Measurements from ENCODE around the gene USP49.

- TF ChIP-seq, protein P1, sequence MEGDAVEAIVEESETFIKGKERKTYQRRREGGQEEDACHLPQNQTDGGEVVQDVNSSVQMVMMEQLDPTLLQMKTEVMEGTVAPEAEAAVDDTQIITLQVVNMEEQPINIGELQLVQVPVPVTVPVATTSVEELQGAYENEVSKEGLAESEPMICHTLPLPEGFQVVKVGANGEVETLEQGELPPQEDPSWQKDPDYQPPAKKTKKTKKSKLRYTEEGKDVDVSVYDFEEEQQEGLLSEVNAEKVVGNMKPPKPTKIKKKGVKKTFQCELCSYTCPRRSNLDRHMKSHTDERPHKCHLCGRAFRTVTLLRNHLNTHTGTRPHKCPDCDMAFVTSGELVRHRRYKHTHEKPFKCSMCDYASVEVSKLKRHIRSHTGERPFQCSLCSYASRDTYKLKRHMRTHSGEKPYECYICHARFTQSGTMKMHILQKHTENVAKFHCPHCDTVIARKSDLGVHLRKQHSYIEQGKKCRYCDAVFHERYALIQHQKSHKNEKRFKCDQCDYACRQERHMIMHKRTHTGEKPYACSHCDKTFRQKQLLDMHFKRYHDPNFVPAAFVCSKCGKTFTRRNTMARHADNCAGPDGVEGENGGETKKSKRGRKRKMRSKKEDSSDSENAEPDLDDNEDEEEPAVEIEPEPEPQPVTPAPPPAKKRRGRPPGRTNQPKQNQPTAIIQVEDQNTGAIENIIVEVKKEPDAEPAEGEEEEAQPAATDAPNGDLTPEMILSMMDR (conservative IDR thresholded peaks at IDR 0.05; ENCODE audit: low read depth, low read length), result no peak
- TF ChIP-seq EZH2 (IDR thresholded peaks at IDR 0.05; ENCODE audit: low read length, unreplicated experiment) (no peak), EZH2phosphoT487 (IDR thresholded peaks at IDR 0.05; ENCODE audit: borderline replicate concordance, low read length) (no peak)
These were observed 135.9 kb downstream of the USP49 start for GRCh38 chr6:41759106-41759904.

All from PC-3 (cell line).